Suprapubic skin (tissue), 3 donors: Measurements from ENCODE around the gene ITPR2.

Experiments used
- POLR2AphosphoS5 ChIP-seq, 3 donors: sonication (generic); formaldehyde crosslinking; IDR thresholded peaks; one replicate each; pipeline ENCODE4 v1.6.1; 2017; ENCODE audit warnings: antibody characterized with exemption in 3 of 3
- TF ChIP-seq, protein P1 (sequence below), 2 donors: fragments of 200-600 bp in 1 of 2; fragments of 450-650 bp in 1 of 2; sonication (generic) in 1 of 2; IDR thresholded peaks; one replicate each; pipeline ENCODE4 v1.5.1; 2016 to 2019; ENCODE audit warnings: antibody characterized with exemption in 2 of 2, mild to moderate bottlenecking in 1 of 2, moderate library complexity in 1 of 2

DNA sequence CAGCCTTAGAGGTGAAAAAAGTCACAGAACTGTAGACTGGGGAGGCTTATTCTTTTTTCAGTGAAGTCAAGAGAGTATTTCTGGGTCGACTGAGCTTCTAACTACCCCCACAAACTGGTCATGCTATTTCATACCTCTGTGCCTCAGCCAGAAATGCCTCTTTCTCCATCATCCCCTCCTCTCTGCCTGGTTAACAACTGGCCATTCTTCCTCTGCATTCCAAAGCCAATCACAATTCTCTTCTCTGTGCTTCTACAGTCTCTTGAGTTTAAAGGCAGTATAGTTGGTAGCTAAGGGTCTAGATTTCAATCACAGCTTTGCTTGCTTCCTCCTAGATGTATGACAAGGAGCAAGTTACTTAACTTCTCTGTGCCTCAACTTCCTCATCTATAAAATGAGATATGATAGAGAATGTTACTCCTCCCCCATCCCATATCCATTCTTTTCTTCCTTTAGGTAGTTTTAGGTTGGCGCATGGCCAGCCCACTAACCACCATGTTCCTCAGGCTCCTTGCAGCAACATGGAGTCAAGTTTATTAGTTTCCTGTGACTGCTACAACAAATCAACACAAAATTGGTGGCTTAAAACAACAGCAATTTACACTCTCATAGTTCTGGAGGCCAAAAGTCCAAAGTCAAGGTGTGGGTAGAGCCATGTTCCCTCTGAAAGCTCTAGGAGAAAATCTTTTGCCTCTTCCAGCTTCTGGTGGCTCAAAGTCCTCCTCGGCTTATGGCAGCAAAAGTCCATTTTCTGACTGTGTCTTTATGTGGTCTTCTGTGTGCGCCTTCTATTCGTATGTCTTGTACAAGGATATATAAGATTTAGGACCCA, 62.5 kb downstream of the ITPR2 start:
- no peak for TF ChIP-seq POLR2AphosphoS5 (IDR thresholded peaks at IDR 0.05)
- TF ChIP-seq, protein P1, sequence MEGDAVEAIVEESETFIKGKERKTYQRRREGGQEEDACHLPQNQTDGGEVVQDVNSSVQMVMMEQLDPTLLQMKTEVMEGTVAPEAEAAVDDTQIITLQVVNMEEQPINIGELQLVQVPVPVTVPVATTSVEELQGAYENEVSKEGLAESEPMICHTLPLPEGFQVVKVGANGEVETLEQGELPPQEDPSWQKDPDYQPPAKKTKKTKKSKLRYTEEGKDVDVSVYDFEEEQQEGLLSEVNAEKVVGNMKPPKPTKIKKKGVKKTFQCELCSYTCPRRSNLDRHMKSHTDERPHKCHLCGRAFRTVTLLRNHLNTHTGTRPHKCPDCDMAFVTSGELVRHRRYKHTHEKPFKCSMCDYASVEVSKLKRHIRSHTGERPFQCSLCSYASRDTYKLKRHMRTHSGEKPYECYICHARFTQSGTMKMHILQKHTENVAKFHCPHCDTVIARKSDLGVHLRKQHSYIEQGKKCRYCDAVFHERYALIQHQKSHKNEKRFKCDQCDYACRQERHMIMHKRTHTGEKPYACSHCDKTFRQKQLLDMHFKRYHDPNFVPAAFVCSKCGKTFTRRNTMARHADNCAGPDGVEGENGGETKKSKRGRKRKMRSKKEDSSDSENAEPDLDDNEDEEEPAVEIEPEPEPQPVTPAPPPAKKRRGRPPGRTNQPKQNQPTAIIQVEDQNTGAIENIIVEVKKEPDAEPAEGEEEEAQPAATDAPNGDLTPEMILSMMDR (IDR thresholded peaks at IDR 0.05) = no peak
